Activated T-helper 17 cell treated with anti-CD3 and anti-CD28 coated beads, Interleukin-2, amount 50 U/mL, for 72 hours (primary cell): ENCODE data around the gene PRODH. TPM values are rescaled to one million over a fixed set of nuclear protein-coding genes. Genes with fewer than 3 reads are reported as not detected.
A peak's percentile ranks its signal among the peaks of the same experiment; 100 is the strongest.
"Not testable (repeated sequence)": the region's sequence is repeated elsewhere in the genome, so short reads cannot be mapped to it uniquely, and the experiment has no call there.

Source experiments
- ATAC-seq: fragments of 150-1000 bp; cut with Tn5 transposase; replicated peaks from 2 replicates; pipeline ENCODE4 v1.10.0; 2021; ENCODE audit warnings: mild to moderate bottlenecking, moderate library complexity
- H3K27ac Mint-ChIP-seq: one replicate; pipeline ENCODE4 v1.8.0; 2022; ENCODE audit warnings: mixed read lengths
- H3K27me3 Mint-ChIP-seq: one replicate; pipeline ENCODE4 v1.8.0; 2022; ENCODE audit warnings: mixed read lengths
- H3K36me3 Mint-ChIP-seq: one replicate; pipeline ENCODE4 v1.8.0; 2022; ENCODE audit warnings: low read depth, mild to moderate bottlenecking, mixed read lengths
- H3K4me1 Mint-ChIP-seq: one replicate; pipeline ENCODE4 v1.8.0; 2022; ENCODE audit warnings: mixed read lengths
- H3K4me3 Mint-ChIP-seq: one replicate; pipeline ENCODE4 v1.8.0; 2022; ENCODE audit warnings: mild to moderate bottlenecking, mixed read lengths
- H3K9me3 Mint-ChIP-seq: one replicate; pipeline ENCODE4 v1.8.0; 2022; ENCODE audit warnings: mixed read lengths
- total RNA-seq, 2 donors: library from RNA; stranded (reverse); gene quantifications; one replicate each; pipeline ENCODE4 v1.2.3, GENCODE V29; 2022

Gene PRODH
- total RNA-seq, 2 donors from 2014 or later, result 1.1 TPM; not detected in 1

DNA sequence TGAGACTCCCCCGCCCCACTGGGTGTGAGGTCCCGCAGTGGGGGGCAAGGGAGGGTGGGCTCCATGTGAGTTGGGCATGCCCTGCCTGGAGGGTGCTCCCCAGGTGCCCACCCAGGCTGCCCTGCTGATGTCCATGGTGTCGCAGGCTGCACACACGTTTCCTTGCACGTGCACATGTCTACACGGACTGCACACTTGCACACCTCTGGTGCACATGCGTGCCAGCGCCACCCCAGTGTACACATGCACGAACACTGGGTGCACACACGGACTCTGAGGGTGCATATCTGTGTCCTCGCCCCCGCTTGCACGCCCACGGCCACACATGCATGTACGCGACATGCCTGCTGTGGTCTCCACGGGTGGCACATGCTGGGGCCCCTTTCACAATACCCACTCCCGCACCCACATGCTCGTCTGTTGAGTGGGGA is 35.2 kb upstream of the PRODH start:
- ATAC-seq, result no peak
- no peaks in the 10 kb centered on the region for H3K4me1 Mint-ChIP-seq
- H3K27ac Mint-ChIP-seq, result no peak overlapping the region

DNA sequence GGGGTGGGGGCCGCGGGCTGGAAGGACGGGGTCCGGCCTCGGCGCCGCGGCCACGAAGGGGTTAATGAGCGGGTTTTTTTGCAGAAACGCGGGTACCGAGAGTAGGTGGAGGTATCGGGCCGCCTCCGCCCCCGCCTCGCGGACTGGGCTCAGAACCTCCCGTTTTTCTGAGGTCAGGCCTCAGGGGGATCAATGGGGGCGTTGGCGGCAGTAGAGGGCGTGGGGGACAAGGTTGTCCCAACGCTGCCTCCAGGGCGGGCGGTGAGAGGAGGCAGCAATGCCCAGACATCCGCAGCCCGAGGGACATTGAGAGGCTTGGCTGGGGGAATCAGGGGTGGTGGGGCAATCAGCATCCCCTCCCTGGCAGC is 34.8 kb upstream of the PRODH start:
- ATAC-seq, result no peak
- H3K9me3 Mint-ChIP-seq, result no peaks in the 10 kb centered on the region
- peaks cover 4% of the 10 kb centered on the region for H3K27me3 Mint-ChIP-seq
- no peak overlapping the region for H3K4me3 Mint-ChIP-seq
- no peak overlapping the region for H3K27ac Mint-ChIP-seq
- no peaks in the 10 kb centered on the region for H3K4me1 Mint-ChIP-seq
- no peaks in the 10 kb centered on the region for H3K36me3 Mint-ChIP-seq

More for the DNA sequence above, 35.2 kb upstream of the PRODH start:
- Mint-ChIP-seq H3K4me3 (no peak overlapping the region), H3K27me3 (peaks cover 4% of the 10 kb centered on the region), H3K9me3 (no peaks in the 10 kb centered on the region), H3K36me3 (no peaks in the 10 kb centered on the region)

DNA sequence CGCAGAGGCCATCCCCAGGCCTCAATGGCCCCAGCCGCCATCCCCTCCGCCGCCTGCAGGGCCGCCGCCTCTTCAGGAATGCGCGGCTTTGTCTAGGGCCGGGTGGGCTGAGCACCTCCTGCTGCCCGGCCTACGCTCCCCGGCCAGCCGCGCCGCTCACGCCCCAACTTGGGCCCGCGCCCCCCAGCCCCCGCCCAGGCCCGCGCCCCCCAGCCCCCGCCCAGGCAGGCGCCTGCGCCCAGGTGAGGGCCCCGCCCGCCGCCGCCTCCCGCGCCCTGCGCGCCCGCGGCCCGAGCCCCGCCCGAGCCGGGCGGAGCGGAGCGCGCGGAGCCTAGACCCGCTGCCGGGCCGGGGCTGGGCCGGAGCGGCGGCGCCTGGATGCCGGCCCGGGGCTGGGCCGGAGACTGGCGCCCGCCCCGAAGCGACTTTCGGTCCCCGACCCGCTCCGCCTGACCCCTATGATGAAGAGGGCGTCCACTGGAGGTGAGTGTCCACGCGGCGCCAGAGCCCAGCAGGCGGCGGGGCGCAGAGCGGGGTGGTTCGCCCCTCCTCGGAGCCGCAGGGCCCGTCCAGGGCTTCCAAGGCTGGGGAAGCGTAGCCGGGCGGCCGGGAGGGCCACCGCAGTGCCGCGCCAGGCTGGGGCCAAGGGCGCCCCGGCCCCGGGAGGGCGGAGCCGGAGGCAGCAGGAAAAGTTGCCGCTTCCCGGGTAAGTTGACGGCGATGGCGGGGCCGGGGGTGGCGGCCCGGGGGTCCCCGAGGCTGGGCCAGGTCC is 34.3 kb upstream of the PRODH start:
- ATAC-seq, result peak; percentile 43
- Mint-ChIP-seq H3K4me1 (no peaks in the 10 kb centered on the region), H3K4me3 (no peak overlapping the region), H3K36me3 (no peaks in the 10 kb centered on the region), H3K27me3 (peaks cover 4% of the 10 kb centered on the region), H3K9me3 (no peaks in the 10 kb centered on the region), H3K27ac (no peak overlapping the region)

DNA sequence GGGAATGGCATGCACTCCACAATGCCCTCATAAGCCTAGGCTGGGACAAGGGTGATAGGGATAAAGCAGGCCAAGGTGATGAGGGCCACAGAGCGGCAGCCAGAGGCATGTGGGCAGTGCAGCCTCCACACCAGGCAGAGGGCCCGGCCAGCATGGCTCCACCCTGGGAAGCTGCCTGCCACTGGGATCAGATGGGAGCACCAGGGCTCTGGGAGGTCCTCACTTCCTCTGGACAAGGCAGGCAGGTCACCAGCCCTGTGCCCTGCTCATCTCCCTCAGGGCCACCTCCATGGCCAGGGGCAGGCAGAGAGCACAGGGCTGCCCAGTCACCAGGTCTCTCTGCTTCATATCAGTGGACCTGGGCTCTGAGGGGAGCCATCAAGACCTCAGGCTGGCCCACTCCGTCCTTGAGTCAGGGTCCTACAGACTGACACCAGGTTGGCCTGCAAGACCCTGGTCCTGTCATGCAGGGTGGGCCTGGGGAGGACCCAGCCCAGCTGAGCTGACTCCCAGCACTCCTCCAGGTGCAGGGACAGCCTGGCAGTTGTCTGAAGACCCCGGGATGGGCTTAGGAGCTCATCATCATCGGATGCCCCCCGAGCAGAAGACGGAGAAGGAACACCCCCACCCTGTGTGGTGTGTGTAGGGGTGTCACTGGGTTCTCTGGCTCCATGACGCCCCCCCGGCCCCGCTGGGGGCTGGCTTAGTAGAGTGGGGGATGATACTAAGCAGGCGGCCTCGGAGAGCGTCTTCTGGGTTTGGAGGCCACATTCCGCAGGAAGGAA is 33.3 kb upstream of the PRODH start:
- H3K36me3 Mint-ChIP-seq, H3K27ac Mint-ChIP-seq, ATAC-seq, H3K27me3 Mint-ChIP-seq, H3K4me1 Mint-ChIP-seq, H3K9me3 Mint-ChIP-seq: not testable (repeated sequence)
- H3K4me3 Mint-ChIP-seq, result peak overlapping the region; percentile 60

DNA sequence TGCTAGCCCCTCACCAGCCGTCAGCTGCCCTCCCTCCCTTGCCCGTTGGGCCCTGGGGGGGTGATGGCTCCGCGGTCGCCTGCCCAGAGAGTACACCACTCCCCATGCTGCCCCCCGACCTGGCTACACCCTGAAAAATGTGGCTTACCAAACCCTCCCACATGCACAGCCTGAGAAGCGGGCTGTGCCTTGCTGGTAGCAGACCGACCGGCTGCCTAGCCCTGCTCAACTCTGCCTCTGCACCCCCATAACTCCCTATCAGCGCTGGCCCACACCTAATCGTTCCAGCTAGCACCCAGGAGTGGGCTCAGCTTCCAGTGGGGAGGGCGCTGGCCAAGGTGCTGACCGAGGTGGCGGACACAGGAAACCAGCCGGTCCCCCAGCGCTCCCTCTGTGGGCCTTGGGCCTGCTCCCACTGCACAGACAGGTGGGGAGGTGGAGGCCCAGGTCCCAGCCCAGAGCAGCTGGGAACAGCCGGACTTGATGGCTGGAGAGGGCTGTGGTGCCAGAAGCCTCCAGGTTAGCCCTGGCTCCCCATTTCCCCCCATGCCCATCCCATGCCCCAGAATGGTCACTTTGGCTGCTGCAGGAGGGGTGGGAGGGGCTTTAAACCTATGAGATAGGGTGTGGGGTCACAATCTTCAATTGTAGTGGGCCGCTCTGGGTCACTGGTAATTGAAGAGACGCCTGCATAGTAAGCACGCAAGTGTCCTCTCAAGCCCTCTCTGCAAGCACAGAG is 32.1 kb upstream of the PRODH start:
- Mint-ChIP-seq H3K4me3 (no peak overlapping the region), H3K27me3 (peaks cover 4% of the 10 kb centered on the region), H3K36me3 (no peaks in the 10 kb centered on the region), H3K9me3 (no peaks in the 10 kb centered on the region), H3K4me1 (no peaks in the 10 kb centered on the region), H3K27ac (no peak overlapping the region)
- no peak for ATAC-seq

DNA sequence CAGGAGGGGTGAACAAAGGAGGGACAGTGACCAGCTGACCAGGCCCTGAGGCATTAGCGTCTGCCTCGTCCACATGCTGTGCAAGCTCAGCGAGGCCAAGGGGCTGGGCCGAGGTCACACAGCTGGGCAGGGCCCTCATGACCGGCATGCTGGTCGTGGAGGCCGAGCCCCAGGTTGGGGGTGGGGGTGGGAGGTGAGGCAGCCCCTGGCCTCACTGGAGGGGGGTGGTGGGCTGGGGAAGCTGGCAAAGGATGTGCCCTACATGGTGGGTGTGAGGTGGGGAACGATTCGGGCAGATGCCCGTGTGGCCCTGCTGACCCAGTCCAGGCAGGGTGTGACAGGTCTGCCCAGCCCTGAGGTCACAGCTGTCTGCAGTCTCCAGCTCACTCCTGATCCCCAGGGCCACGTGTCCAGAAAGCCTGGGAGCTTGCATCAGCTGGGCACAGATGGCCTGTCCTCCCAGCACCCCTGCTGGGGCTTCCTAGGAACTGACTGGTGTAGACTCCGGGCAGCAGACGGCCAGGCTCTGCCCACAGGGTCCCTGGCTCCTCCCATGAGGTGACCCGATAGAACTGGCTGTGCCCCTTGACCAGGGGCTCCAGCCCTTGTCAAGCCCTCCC is 31.4 kb upstream of the PRODH start:
- ATAC-seq, H3K36me3 Mint-ChIP-seq, H3K27ac Mint-ChIP-seq, H3K9me3 Mint-ChIP-seq, H3K27me3 Mint-ChIP-seq, H3K4me3 Mint-ChIP-seq, H3K4me1 Mint-ChIP-seq: not testable (repeated sequence)

DNA sequence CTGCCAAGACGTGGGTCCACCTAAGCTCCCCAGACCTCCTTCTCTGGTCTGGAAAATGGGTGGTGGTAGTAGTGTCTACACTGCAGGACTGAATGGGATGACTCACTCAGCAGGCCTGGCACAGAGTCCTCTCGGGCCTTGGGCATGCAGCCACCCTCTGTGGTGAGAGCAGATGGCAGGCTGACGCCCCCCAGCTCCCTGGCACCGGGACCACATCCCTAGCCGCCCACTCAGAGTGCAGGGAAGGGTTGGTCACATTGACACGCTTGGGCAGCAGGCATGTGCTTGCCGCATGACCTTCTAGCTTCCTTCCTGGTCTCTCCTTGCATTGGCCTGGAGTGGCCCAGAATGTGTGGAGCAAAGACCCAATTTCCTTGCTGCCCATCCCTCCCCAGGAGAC is 30.7 kb upstream of the PRODH start:
- Mint-ChIP-seq H3K27ac (no peak overlapping the region), H3K27me3 (peaks cover 4% of the 10 kb centered on the region), H3K4me1 (no peaks in the 10 kb centered on the region), H3K4me3 (no peak overlapping the region), H3K9me3 (no peaks in the 10 kb centered on the region), H3K36me3 (no peaks in the 10 kb centered on the region)
- no peak for ATAC-seq

DNA sequence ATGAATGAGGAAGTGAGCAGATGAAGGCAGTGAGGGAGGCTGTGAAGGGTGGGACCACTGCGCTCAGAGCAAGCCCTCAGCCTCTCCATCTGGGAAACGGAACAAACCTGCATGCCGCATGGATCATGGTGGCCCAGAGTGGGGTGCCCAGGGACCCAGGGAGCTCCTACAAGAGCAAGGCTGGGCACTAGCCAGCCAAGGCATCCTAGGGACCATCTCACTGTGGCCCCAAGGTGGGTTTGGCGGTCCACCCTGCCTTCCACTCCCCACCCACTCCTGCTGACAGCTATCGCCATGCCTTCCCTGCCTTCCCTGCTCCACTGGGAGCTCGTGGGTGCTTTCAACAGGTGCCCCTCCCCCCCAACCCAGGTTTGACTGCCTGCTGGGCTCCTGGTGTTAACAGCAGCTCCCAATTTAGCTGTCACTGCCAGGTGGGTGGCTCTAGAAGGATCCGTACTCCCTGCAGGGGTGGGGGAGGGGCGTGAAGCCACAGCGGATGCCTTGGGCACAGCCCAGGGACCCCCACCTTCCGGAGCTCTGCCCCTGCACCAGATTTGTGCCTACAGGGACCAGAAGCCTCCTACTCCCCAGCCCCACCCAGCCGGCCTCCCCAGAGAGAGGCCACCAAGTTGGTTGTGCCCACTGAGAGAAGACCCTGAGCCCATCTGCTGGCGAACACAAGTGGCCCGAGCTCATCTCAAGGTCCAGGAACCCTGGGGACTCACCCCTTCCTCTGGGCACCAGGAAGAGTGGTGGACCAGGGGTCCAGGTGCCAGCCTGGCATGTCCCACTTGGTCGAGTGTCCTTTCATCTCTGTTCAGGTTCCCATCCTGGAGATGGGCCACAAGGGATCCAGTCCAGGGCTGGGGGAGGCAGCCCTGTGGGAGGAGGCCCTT is 29.7 kb upstream of the PRODH start:
- no peak overlapping the region for H3K4me3 Mint-ChIP-seq
- no peak overlapping the region for H3K27ac Mint-ChIP-seq
- no peak for ATAC-seq
- no peaks in the 10 kb centered on the region for H3K4me1 Mint-ChIP-seq
- H3K36me3 Mint-ChIP-seq, result no peaks in the 10 kb centered on the region
- H3K9me3 Mint-ChIP-seq, result no peaks in the 10 kb centered on the region
- peaks cover 4% of the 10 kb centered on the region for H3K27me3 Mint-ChIP-seq

DNA sequence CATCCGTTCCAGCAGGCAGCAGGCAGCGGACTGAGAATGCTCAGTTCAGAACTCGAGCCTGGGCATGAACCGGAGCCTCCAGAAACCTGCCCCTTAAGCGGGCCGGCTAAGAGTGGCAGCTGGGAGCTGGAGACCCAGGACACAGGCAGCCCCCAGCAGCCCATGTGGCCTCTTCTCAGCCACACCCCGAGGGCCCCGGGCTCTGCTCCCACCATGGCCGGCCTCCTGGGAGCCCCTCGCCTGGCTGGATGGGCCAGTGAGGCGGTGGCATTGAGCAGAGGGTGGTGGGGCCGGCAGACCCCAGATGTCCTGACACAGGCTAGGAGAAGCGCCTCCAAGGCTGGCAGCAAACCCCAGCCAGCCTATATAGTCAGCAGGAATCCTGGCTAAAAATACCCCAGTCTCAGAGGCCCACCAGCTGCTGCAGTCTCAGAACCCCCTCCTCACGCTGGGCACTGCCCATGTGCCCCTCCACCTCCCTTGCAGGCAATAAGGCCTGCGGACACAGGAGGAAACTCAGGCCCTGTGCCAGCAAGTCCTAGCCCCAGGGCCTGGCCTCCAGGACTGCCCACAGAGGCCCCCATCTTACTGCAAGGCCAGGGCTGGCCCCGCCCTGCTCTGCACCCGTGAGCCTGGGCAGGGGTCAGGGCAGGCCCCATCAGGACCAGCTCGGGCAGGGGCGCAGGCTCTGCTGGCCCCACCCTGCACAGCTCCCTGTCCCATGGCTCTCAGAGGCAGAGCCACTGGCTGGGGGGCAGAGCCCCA is 28.6 kb upstream of the PRODH start:
- H3K27ac Mint-ChIP-seq, H3K4me3 Mint-ChIP-seq, H3K36me3 Mint-ChIP-seq: not testable (repeated sequence)

DNA sequence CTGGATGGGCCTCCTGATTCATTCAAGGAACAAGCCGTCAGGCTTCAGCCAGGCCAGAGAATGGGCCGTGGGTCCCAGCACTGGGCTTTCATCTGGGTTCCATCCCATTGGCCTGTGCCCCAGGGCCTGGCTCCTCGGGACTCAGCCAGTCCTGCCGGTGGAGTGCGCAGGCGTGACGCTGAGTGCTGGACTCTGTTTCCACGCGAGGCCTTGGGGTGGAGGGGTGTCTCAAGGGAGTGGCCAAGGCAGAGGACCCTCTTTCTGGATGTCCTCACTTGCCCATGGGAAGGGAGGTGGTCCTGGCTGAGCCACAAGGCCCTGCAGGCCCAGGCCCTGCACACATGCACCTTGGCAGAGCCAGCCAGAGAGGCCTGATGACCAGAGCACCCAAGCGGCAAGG is 28.0 kb upstream of the PRODH start:
- H3K36me3 Mint-ChIP-seq, H3K4me1 Mint-ChIP-seq, H3K9me3 Mint-ChIP-seq, ATAC-seq, H3K4me3 Mint-ChIP-seq, H3K27ac Mint-ChIP-seq, H3K27me3 Mint-ChIP-seq: not testable (repeated sequence)

More for the DNA sequence above, 28.6 kb upstream of the PRODH start:
- ATAC-seq, H3K4me1 Mint-ChIP-seq, H3K9me3 Mint-ChIP-seq, H3K27me3 Mint-ChIP-seq: not testable (repeated sequence)

DNA sequence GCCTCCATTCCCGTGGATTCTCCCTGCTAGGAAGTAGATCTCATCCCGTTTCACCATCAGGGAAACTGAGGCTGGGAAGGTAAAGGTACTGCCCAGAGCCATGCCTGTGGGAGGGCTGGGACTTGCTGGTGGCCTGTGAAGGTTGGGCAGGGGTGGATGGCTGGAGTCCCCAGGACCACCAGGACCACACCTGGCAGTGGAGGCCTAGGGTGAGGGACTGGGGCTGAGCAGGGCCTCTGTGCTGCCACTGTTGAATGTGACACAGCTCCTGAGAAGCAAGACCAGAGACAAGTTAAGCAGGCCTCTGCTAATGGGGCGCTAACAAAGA is 26.2 kb upstream of the PRODH start:
- Mint-ChIP-seq H3K4me3 (no peak overlapping the region), H3K27me3 (no peaks in the 10 kb centered on the region), H3K36me3 (no peaks in the 10 kb centered on the region), H3K27ac (no peak overlapping the region), H3K4me1 (no peaks in the 10 kb centered on the region), H3K9me3 (no peaks in the 10 kb centered on the region)
- ATAC-seq, result no peak

DNA sequence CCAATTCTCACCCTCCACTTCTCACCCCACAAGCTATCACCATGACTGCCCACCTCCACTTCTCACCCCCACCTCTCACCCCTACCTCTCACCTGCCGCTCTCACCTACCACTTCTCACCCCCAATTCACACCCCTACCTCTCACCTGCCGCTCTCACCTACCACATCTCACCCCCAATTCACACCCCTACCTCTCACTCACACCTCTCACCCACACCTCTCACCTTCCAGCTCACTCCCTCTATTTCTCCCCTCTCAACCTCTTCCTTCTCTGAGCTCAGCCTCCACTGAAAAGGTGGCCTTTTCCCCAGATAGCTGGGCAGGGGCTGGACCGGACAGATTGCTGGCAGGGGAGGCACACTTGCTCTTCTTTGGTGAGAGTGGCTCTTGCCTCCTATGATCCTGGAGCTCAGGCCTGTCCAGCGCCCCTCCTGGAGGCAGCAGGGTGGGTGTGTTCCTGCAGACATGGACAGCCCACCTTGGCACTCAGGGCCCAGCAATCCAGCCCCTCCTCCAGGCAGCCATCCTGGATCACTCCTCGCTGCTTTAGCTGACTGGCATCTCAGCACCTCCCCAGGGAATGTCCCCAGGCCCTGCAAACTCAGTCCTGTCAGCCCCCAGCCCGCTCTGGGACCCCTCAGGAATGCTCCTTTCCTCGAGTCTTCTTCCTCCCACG is 25.7 kb upstream of the PRODH start:
- H3K27me3 Mint-ChIP-seq, H3K4me1 Mint-ChIP-seq, H3K27ac Mint-ChIP-seq, H3K4me3 Mint-ChIP-seq, H3K9me3 Mint-ChIP-seq, H3K36me3 Mint-ChIP-seq: not testable (repeated sequence)
- peak; percentile 12 for ATAC-seq

DNA sequence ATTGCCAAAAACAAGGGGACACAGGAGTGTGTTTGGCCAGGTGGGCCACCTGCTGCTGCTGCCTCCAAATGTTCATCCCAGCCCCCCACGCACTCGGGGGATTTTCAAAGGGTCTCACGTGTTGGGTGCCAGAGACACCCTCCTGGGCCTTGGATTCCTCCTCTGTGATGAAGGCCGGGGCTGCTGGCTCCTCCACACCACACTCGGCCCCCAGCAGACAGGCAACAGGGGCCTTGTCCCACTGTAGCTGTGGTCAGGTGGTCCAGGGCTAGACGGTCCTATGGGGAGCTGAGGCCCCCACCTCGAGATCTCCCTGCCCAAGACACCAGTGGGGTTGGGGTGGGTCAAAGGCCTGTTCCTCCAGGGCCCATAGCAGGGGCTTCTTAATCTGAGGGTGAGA is 25.1 kb upstream of the PRODH start:
- H3K4me1 Mint-ChIP-seq, H3K27me3 Mint-ChIP-seq, H3K36me3 Mint-ChIP-seq: not testable (repeated sequence)

More for the DNA sequence above, 25.1 kb upstream of the PRODH start:
- H3K4me3 Mint-ChIP-seq, ATAC-seq, H3K27ac Mint-ChIP-seq, H3K9me3 Mint-ChIP-seq: not testable (repeated sequence)
